ENCODE data around the gene UPP2.

Gene UPP2

GRCh38 chr2:158101384-158101926, at the start of gene UPP2:
Gene UPP2, plus strand, starts transcription at chr2:158101876. Its CDS starts 188 bp downstream, at chr2:158102064.
- DNase-seq (ENCODE audit: low spot score) (no peak), FAIRE-seq (no peak)

DNA sequence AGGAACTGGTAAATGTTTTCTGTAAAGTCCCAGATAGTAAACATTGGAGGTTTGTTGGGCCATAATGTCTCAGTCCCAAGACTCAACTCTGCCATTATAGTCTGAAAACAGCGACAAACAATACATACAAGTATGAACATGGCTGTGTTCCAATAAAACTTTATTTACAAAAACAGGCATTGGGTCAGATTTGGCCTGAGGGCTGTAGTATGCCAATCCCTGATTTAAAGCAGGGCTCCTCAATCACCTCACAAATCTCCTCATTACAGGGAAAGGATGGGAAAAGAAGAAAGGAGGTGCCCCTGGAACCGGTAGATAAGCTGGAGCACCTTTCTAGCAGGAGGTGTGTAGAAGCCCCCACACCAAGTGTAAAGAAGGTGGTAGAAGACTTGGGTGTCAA, 48.9 kb upstream of the UPP2 start:
- FAIRE-seq = no peak
- no peak for DNase-seq (ENCODE audit: low spot score)

DNA sequence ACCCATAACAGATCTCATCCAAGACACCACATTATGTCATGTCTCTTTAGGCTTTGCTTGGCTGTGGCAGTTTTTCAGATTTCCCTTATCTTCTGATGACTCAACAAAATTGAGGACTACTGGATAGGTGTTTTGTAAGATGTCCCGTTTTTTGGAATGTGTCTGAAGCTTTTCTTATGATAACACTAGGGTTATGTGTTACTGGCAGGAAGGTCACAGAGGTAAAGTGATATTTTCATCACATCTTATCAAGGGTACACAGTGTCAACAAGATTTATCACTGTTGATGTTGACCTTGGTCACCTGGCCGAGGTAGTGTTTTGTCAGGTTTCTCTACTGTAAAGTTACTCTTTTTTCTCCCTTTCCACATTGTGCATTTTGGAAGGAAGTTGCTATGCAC, 44.8 kb upstream of the UPP2 start:
- DNase-seq (ENCODE audit: low spot score) (no peak), FAIRE-seq (no peak)

- no peak for FAIRE-seq
- no peak for DNase-seq (ENCODE audit: low spot score)
Measured at GRCh38 chr2:158060160-158060834, 41.4 kb upstream of the UPP2 start.

- FAIRE-seq = no peak
- no peak for DNase-seq (ENCODE audit: low spot score)
Measured at GRCh38 chr2:158060835-158061435, 40.7 kb upstream of the UPP2 start.

GRCh38 chr2:158061763-158062162, 39.9 kb upstream of the UPP2 start:
- no peak for FAIRE-seq

GRCh38 chr2:158066046-158066713, 35.5 kb upstream of the UPP2 start:
- FAIRE-seq (no peak), DNase-seq (ENCODE audit: low spot score) (no peak)

More at GRCh38 chr2:158061763-158062162, 39.9 kb upstream of the UPP2 start:
- no peak for DNase-seq (ENCODE audit: low spot score)

DNA sequence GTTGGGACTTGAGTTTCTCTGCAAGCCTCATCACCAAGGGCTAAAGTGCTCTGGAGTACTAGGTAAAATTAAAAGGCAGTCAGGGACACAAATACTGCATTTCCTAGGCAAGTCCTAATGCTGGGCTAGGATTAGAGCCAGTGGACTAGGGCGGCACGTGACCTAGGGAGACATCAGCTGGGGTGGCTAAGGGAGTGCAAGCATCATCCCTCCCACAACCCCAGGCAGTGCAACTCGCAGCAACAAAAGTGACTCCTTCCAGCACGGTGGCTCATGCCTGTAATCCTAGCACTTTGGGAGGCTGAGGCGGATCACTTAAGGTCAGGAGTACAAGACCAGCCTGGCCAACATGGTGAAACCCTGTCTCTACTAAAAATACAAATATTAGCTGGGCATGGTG, 30.7 kb upstream of the UPP2 start:
- DNase-seq (ENCODE audit: low spot score) = no peak
- FAIRE-seq = no peak

DNA sequence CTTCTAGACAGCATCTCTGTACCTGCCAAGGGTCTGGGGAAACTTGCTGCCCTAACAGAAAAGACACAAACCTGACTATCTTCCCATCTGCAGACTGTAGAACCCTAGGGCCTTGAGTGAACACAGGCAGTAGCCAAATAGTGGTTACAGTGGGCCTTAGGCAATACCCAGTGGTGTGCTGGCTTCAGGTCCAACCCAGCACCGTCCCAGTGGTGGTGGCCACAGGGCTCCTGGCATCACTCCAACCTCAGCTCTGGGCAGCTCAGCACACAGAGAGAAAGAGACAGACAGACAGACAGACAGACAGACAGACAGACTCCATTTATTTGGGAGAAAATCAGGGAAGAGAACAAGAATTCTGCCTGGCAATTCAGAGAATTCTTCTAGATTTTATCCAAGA, 29.3 kb upstream of the UPP2 start:
- FAIRE-seq = no peak
- DNase-seq (ENCODE audit: low spot score) = no peak

DNA sequence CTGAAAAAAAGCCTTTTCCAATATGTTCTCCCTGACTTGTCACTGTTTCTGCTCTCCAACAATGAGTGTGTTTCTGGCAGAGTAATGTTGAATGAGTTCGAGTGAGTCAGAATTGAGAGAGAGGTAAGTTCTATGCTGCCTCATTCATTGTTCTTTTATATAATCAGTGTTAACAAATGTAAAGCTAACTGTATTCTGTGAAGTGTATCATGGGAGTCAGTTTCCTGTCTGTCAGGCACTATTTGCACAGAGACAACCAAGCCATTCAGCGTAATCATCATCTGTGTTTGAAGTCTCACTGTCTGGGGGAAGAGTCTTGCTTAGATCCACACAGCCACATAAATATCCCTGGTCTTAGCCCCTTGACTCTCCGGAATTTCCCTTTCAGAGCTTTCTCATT, 22.0 kb upstream of the UPP2 start:
- FAIRE-seq (no peak), DNase-seq (ENCODE audit: low spot score) (no peak)

- FAIRE-seq (no peak), DNase-seq (ENCODE audit: low spot score) (no peak)
Measured at GRCh38 chr2:158088093-158088492, 13.6 kb upstream of the UPP2 start.

GRCh38 chr2:158089322-158089721, 12.4 kb upstream of the UPP2 start:
- FAIRE-seq (no peak), DNase-seq (ENCODE audit: low spot score) (no peak)

DNA sequence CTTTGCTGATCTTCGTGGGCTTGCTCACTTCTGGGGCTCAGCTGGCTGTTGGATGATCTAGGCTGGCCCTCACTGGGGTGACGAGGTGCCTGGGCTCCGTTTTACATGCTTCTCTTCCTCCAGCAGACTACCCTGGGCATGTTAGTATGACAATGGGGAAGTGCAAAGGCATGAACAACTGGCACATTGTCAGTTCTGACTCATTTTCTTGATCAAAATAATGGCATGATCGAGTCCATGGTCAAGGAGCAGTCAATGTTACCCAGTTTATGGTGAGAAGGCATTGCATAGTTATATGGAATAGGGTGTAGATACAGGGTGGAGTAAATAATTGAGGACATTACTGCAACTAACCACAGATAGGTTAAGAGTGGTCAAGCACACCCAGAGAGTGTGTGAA, 10.0 kb upstream of the UPP2 start:
- FAIRE-seq = no peak
- no peak for DNase-seq (ENCODE audit: low spot score)

DNA sequence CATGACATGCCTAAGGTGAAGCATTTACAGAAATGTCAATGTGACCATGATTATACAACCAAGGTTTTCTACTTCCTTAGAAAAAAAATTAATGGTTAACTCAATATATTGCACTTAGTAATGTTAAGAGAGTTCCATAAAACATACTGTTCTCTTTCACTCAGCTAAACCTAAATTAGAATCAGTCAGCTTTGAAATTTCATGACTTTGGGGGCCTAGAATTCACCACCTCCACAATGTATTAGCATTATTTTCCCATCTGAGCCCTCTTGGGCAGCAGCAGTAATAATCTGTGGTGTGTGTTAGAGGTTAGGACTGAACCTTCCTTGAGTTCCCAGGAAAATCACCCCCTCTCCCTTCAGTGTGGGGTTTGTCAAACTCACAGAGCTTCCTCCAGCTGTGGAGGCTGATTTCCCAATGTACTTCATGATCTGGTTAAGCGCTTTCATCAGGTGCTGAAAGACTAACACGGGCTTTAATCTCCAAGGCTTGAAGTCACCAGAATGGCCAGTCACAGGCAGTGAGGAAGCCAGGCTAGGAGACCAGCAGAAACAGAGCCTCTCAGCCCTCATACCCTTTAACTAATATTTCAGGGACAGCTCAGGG, 7.1 kb upstream of the UPP2 start:
- FAIRE-seq (no peak), DNase-seq (ENCODE audit: low spot score) (no peak)

DNA sequence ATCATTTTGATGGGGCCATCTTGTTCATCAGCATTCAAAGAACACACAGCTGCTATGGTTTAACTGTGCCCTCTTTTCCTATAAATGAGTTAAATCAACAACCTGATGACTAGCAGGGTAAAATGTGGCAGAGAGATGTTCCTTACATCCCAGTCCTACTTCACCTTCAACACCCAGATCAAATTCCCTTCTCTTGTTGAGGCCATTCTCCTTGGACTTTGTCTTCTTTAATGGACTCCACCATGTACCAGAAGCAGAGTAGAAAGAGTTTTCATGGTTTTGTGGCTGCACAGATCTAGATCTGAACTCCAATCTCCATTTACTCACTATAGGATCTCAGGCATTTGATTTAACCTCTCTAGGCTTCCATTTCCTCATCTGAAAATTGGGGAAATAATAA, 6.4 kb upstream of the UPP2 start:
- FAIRE-seq = no peak
- no peak for DNase-seq (ENCODE audit: low spot score)

GRCh38 chr2:158095912-158096311, 5.8 kb upstream of the UPP2 start:
- FAIRE-seq (no peak), DNase-seq (ENCODE audit: low spot score) (no peak)

GRCh38 chr2:158097481-158097880, 4.2 kb upstream of the UPP2 start:
- no peak for FAIRE-seq
- no peak for DNase-seq (ENCODE audit: low spot score)

DNA sequence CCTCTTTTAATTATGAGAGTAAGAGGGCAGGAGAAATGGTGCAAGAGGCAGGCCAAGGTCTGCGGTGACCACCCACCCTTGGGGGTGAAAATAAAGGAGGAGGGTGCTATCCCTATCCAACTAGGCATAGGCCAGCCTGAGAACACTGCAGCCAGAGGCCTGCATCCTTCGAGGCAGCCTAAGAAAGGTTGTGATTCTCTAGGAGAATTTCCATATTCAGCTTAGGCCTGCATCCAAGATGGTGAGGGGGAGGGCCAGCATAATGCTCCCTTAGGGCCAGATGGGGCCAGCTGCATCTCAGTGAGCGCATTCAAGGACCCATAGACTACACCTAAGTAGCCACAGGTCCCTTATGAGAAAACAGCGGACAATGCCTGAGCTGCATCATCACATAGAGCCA, 3.5 kb upstream of the UPP2 start:
- FAIRE-seq (no peak), DNase-seq (ENCODE audit: low spot score) (no peak)

DNA sequence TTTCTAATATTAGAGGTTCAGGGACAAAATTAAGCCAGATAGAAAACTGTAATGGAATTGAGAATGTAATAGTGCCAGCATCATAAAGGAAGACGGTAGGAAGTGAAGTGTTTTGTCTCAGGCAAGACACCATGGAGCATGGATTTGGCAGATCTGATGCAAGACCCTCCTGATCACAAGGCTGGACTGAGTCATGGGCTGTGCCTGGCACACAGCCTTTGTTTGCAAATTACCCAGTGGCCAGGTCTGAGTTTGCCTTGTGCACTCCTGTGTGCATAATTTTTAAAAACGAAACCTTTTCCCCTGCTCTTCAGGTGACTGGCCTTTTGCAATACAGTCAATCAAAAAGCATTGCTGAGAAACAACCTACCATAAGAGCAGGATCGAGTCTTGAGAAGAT, 2.0 kb upstream of the UPP2 start:
- peak; percentile 69 for FAIRE-seq
- peak; percentile 29 for DNase-seq (ENCODE audit: low spot score)

DNA sequence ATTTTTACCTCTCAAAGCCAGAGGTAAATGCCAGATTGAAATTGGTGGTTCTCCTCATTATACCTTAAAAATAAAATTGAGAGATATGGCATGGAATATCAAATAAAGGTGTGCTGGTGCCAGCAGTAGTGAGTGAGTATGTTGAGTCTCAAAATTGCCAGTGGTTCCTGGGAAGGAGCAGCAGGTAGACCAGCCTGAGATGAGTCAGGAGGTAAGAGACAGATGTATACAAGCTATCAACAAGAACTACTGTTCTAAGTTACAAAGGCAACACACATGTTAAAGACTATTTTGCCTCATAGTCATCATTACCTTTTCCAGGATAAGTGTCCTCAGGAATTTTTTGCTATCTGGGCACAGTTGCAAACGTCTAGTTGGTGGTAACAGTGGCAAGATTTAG, 1.3 kb upstream of the UPP2 start:
- FAIRE-seq (no peak), DNase-seq (ENCODE audit: low spot score) (no peak)

DNA sequence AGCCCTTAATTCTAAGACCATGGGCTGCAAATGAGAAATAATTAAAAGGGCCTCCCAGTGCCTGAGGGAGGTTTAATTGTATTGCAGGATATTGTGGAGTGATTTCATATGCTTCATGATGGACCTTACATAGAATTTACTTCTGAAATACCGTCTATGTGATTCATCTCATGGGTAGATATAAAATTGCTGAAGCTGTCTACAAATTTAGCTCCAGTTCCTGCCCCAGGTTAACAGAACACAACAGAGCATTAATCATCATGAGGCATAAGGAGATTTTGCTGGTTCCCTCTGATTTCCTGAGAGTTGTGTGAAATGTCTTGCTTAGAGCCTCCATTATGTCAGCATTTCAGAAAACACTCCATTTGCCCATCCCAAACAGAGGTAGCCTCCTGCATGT, 770 bp downstream of the UPP2 start:
- DNase-seq (ENCODE audit: low spot score) (no peak), FAIRE-seq (no peak)

DNA sequence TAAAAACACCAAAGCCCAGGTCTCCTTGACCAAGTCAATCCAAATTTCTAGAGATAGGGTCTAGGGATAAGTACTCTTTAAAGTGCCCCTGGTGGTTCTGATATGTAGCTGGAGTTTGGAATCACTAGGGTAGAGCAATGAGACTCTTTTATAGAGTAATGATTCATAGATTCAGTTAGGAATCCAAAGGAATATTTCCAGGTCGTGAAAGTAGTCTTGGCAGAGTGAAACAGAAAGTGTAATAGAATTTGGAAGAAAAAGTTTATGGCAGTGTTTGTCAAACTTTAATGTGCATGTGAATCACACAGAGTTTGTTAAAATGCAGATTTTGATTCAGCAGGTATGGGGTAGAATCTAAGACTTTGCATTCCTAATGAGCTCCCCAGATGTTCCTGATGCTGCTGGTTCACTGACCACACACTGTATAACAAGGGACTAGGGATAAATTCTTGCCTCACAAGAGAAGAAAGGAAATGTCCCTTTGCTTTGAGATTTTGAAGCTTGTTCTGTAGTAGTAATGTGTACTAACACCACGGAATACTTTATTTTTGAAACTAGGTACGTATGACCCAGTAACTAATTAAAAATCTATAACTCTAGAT, 1.8 kb downstream of the UPP2 start:
- DNase-seq (ENCODE audit: low spot score) (no peak), FAIRE-seq (no peak)

Measured in urothelium cell line (cell line).